Keratinocyte (primary cell): Measurements from ENCODE around the gene PAQR8. TPM values are rescaled to one million over a fixed set of nuclear protein-coding genes. Genes with fewer than 3 reads are reported as not detected.

Experiments
- DNase-seq: peaks from one replicate; pipeline ENCODE4 v3.0.0-alpha.2; 2011; ENCODE audit warnings: low read depth, missing footprints, low spot score
- FAIRE-seq: peaks from 2 replicates; lab custom pipeline; 2011; peaks lifted over from hg19 to GRCh38; lab: Jason Lieb, UNC
- H2AFZ ChIP-seq: 2 replicates; pipeline ENCODE4 v1.6.0; 2012; ENCODE audit warnings: low read length, control low read depth, inconsistent platforms; ENCODE audit not compliant: control insufficient read depth
- H3K27ac ChIP-seq: 2 replicates; pipeline ENCODE4 v1.5.1; 2011; ENCODE audit warnings: low read length; ENCODE audit not compliant: control insufficient read depth, insufficient read depth
- H3K27me3 ChIP-seq: 3 replicates; pipeline ENCODE4 v1.6.0; 2011; ENCODE audit warnings: low read length; ENCODE audit not compliant: control insufficient read depth, insufficient read depth; ENCODE audit errors: extremely low read depth
- H3K36me3 ChIP-seq, 2 experiments: 2 replicates in 1 of 2; 3 replicates in 1 of 2; pipeline ENCODE4 v1.5.1; 2011; ENCODE audit warnings: low read length in 2 of 2, mild to moderate bottlenecking in 1 of 2; ENCODE audit not compliant: control insufficient read depth in 2 of 2, insufficient read depth in 2 of 2; ENCODE audit errors: extremely low read depth in 1 of 2
- H3K4me1 ChIP-seq: 3 replicates; pipeline ENCODE4 v1.5.1; 2011; ENCODE audit warnings: low read length; ENCODE audit not compliant: control insufficient read depth, insufficient read depth; ENCODE audit errors: extremely low read depth
- H3K4me2 ChIP-seq: 3 replicates; pipeline ENCODE4 v1.6.0; 2011; ENCODE audit warnings: low read depth, low read length; ENCODE audit not compliant: control insufficient read depth, insufficient read depth; ENCODE audit errors: extremely low read depth
- H3K4me3 ChIP-seq, 3 experiments: fragments of 200-600 bp in 1 of 3; sonication (generic) in 1 of 3; 2 replicates in 2 of 3; 3 replicates in 1 of 3; pipeline ENCODE4 v1.5.1; 2011 to 2016; ENCODE audit warnings: low read length in 3 of 3, mild to moderate bottlenecking in 3 of 3, control low read depth in 2 of 3, inconsistent platforms in 1 of 3, low read depth in 1 of 3, mixed read lengths in 1 of 3, mixed run types in 1 of 3, moderate library complexity in 1 of 3; ENCODE audit not compliant: control insufficient read depth in 2 of 3, insufficient read depth in 2 of 3; ENCODE audit errors: extremely low read depth in 1 of 3
- H3K79me2 ChIP-seq: 2 replicates; pipeline ENCODE4 v1.6.0; 2012; ENCODE audit warnings: low read length; ENCODE audit not compliant: control insufficient read depth, insufficient read depth
- H3K9ac ChIP-seq: 3 replicates; pipeline ENCODE4 v1.6.0; 2011; ENCODE audit warnings: low read length; ENCODE audit not compliant: control insufficient read depth, insufficient read depth; ENCODE audit errors: extremely low read depth
- H3K9me1 ChIP-seq: 3 replicates; pipeline ENCODE4 v1.6.0; 2011; ENCODE audit warnings: low read length; ENCODE audit not compliant: control insufficient read depth, insufficient read depth; ENCODE audit errors: extremely low read depth
- H3K9me3 ChIP-seq: 2 replicates; pipeline ENCODE4 v1.5.1; 2012; ENCODE audit warnings: low read depth, low read length; ENCODE audit not compliant: control insufficient read depth
- H4K20me1 ChIP-seq: 3 replicates; pipeline ENCODE4 v1.6.0; 2011; ENCODE audit warnings: low read length; ENCODE audit not compliant: control insufficient read depth, insufficient read depth; ENCODE audit errors: extremely low read depth
- EZH2 ChIP-seq: IDR thresholded peaks from one replicate; pipeline ENCODE4 v1.6.1; 2012; ENCODE audit warnings: inconsistent platforms, mild to moderate bottlenecking, low read length, moderate library complexity
- dilution Hi-C: fragments of 300-500 bp; cut with MboI; formaldehyde crosslinking; loops from one replicate; pipeline ENCODE4 v1.7.0; 2020; ENCODE audit warnings: low sequenced_read_pairs; ENCODE audit not compliant: extremely low pct_ligation_motif_present
- polyA minus RNA-seq, 3 experiments: library from RNA; depleted of rRNA, polyadenylated mRNA; stranded (reverse); fragments of >200 nt; gene quantifications; 1 replicate in 1 of 3; 2 replicates in 1 of 3; 3 replicates in 1 of 3; pipeline ENCODE4 v1.2.3, GENCODE V29; 2011
- polyA plus RNA-seq, 5 experiments: library from polyadenylated mRNA; depleted of rRNA in 3 of 5; stranded (reverse) in 3 of 5; stranded (forward) in 1 of 5; unstranded in 1 of 5; fragments of >200 nt; gene quantifications; 1 replicate in 1 of 5; 2 replicates in 3 of 5; 3 replicates in 1 of 5; pipeline versions ENCODE4 v1.2.1 to v1.2.3, GENCODE V29; 2011 to 2012; ENCODE audit warnings: missing spikeins in 2 of 5, low read depth in 1 of 5, low replicate concordance in 1 of 5
- TF ChIP-seq, protein P1 (sequence below), 3 experiments: IDR thresholded peaks in 1 of 3; conservative IDR thresholded peaks in 1 of 3; optimal IDR thresholded peaks in 1 of 3; 2 replicates in 2 of 3; 3 replicates in 1 of 3; pipeline versions ENCODE3 to v1.5.1; 2011; ENCODE audit warnings: low read length in 3 of 3, mild to moderate bottlenecking in 3 of 3, moderate library complexity in 2 of 3, control low read depth in 1 of 3, inconsistent platforms in 1 of 3; ENCODE audit not compliant: insufficient read depth in 2 of 3; ENCODE audit errors: extremely low read depth in 1 of 3

Gene PAQR8, protein sequence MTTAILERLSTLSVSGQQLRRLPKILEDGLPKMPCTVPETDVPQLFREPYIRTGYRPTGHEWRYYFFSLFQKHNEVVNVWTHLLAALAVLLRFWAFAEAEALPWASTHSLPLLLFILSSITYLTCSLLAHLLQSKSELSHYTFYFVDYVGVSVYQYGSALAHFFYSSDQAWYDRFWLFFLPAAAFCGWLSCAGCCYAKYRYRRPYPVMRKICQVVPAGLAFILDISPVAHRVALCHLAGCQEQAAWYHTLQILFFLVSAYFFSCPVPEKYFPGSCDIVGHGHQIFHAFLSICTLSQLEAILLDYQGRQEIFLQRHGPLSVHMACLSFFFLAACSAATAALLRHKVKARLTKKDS
- 0.80 to 1.6 TPM (median 1.3 TPM) in 3 replicates for polyA plus RNA-seq
- polyA plus RNA-seq (2011; ENCODE audit: low read depth) = 0.14 TPM
- polyA plus RNA-seq (2011; cell fraction: cytosol; rRNA removed) = 0.69 and 0.71 TPM in 2 replicates
- polyA plus RNA-seq (2011; cell fraction: nucleus; rRNA removed) = 1.1 and 1.3 TPM in 2 replicates
- polyA plus RNA-seq (2012; ENCODE audit: low replicate concordance) = 0.41 and 1.4 TPM in 2 replicates
- 1.5 to 2.4 TPM (median 1.6 TPM) in 3 replicates for polyA minus RNA-seq
- 3.6 TPM for polyA minus RNA-seq (2011; cell fraction: cytosol; rRNA and poly(A)+ RNA removed)
- 1.4 and 1.6 TPM in 2 replicates for polyA minus RNA-seq (2011; cell fraction: nucleus; rRNA and poly(A)+ RNA removed)

DNA sequence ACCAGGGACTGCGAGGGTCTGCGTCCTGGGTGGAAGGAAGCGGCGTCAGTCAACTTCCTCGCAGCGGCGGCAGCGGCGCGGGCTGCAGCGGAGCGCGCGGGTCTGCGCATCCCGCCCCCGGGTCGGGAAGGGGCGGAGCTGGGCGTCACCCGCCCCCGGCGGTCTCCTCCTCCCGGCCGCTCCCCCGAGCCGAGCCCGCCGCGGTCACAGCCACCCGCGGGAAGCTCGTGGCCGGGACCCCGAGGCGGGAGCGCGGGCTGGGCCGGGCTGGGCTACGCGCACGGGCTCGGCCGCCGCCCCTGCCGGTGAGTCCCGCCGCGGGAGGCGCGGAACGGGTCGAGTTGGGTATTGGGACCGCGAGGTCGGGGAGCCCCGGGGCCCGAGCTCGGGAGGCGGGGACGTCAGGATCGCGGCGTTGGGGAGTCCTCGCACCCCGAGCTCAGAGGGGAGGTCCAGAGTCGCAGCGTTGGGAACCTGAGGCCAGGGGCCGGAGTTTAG, at the start of gene PAQR8:
TSS of gene PAQR8 (plus strand) at position 207 of the 498 bp plus-strand sequence. CDS start 41,063 bp downstream, outside the sequence.
- peak within 1 kb of the TSS; percentile 71 for H3K9ac ChIP-seq
- peaks cover 8% of the 10 kb centered on the region for H3K4me1 ChIP-seq
- peak within 1 kb of the TSS; percentile 94 for H3K4me2 ChIP-seq
- H4K20me1 ChIP-seq = no peaks in the 10 kb centered on the region
- no peak for FAIRE-seq
- no peak for DNase-seq
- dilution Hi-C loops = no loop called here
- H3K27ac ChIP-seq = peak within 1 kb of the TSS; percentile 54
- TF ChIP-seq, protein P1, sequence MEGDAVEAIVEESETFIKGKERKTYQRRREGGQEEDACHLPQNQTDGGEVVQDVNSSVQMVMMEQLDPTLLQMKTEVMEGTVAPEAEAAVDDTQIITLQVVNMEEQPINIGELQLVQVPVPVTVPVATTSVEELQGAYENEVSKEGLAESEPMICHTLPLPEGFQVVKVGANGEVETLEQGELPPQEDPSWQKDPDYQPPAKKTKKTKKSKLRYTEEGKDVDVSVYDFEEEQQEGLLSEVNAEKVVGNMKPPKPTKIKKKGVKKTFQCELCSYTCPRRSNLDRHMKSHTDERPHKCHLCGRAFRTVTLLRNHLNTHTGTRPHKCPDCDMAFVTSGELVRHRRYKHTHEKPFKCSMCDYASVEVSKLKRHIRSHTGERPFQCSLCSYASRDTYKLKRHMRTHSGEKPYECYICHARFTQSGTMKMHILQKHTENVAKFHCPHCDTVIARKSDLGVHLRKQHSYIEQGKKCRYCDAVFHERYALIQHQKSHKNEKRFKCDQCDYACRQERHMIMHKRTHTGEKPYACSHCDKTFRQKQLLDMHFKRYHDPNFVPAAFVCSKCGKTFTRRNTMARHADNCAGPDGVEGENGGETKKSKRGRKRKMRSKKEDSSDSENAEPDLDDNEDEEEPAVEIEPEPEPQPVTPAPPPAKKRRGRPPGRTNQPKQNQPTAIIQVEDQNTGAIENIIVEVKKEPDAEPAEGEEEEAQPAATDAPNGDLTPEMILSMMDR (optimal IDR thresholded peaks at IDR 0.05 in 1 of 3, IDR thresholded peaks at IDR 0.05 in 1 of 3, conservative IDR thresholded peaks at IDR 0.05 in 1 of 3; ENCODE audit: extremely low read depth in 1 of 3, insufficient read depth in 2 of 3, low read length in 3 of 3) = no peak
- no peak for TF ChIP-seq EZH2
- peaks cover 2% of the 10 kb centered on the region for H3K79me2 ChIP-seq
- peaks cover 4% of the 10 kb centered on the region for H3K27me3 ChIP-seq
- H3K36me3 ChIP-seq = no peaks in the 10 kb centered on the region
- H3K9me3 ChIP-seq = no peaks in the 10 kb centered on the region
- H3K9me1 ChIP-seq = no peaks in the 10 kb centered on the region
- peak within 1 kb of the TSS; percentile 56 to 91 (median 80) for H3K4me3 ChIP-seq
- peak within 1 kb of the TSS; percentile 91 for H2AFZ ChIP-seq

- Histone ChIP-seq H3K4me3 (no peak overlapping the region), H3K4me2 (no peak overlapping the region), H3K27ac (no peak overlapping the region), H3K9me1 (no peaks in the 10 kb centered on the region), H3K9ac (no peak overlapping the region), H2AFZ (no peak overlapping the region), H3K4me1 (no peaks in the 10 kb centered on the region), H3K27me3 (no peaks in the 10 kb centered on the region), H3K36me3 (no peaks in the 10 kb centered on the region), H3K9me3 (no peaks in the 10 kb centered on the region), H3K79me2 (no peaks in the 10 kb centered on the region), H4K20me1 (no peaks in the 10 kb centered on the region)
- DNase-seq (no peak), FAIRE-seq (no peak)
- TF ChIP-seq, protein P1 (optimal IDR thresholded peaks at IDR 0.05 in 1 of 3, IDR thresholded peaks at IDR 0.05 in 1 of 3, conservative IDR thresholded peaks at IDR 0.05 in 1 of 3; ENCODE audit: extremely low read depth in 1 of 3, insufficient read depth in 2 of 3, low read length in 3 of 3) = no peak
- no peak for TF ChIP-seq EZH2
- dilution Hi-C loops = no loop called here
Measured at GRCh38 chr6:52312461-52312860, 49.5 kb upstream of the PAQR8 start.
